ENCODE results near the gene IGSF21. TPM values are rescaled to one million over a fixed set of nuclear protein-coding genes. Genes with fewer than 3 reads are reported as not detected.
A peak's percentile ranks its signal among the peaks of the same experiment; 100 is the strongest.

Gene IGSF21
- total RNA-seq, result not detected
- polyA plus RNA-seq, result not detected

DNA sequence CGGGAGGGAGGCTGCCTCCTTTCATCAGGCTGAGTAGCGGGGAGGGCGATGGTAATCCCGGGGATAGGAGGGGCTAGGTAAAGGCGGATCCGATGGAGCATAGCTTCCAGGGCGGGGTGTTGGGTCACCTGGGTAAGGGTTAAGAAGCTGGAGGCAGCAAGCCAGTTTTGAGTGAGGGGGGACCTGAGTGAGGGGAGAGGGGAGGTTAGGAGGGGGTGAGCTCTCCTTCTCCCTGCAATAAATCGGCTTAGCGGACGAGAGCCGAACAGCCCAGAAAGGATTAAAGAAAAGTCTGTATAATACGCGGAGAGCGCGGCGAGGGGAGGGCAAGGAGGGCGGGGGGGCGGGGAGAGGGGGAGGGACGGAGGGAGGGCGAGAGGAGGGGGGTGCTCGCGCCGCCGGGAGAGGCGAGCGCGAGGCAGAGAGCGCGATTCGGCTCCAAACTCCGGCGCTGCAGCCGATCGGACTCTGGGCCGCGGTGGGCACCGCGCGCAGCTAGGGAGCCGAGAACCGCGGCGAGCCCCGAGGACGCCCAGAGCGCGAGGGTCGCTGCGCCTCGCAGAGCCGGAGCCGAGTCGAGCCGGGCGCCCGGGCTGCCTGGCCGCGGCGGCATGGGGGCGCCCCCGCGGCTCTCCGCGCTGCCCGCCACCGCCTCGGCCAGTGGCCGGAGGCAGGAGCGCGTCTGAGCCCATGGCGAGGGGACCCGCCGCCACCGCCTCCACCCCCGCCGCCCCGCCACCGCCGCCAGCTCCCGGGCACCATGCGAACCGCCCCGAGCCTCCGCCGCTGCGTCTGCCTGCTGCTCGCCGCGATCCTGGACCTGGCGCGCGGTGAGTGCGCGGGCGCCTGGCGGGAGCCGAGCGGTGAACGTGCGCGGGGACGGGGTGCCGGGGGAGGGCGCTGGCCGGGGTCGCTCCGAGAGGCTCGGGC, at the start of gene IGSF21:
TSS of gene IGSF21 (plus strand) at position 430 of the 930 bp plus-strand sequence. CDS start at position 761, 331 bp downstream.
- intact Hi-C loops (cut with micrococcal nuclease), result no loop called here
- Mint-ChIP-seq H3K4me1 (peaks cover 6 to 15% (median 12%) of the 10 kb centered on the region in 4 donors), H3K9me3 (no peaks in the 10 kb centered on the region), H3K4me3 (no peak within 1 kb of the TSS), H3K36me3 (no peaks in the 10 kb centered on the region), H3K27ac (no peak within 1 kb of the TSS), H3K27me3 (peaks cover 39 to 40% of the 10 kb centered on the region in 2 donors)
- Histone ChIP-seq H3K36me3 (ENCODE audit: insufficient read depth, low read length) (no peaks in the 10 kb centered on the region), H3K27ac (ENCODE audit: low read depth, low read length) (no peak within 1 kb of the TSS), H3K4me3 (ENCODE audit: low read length in 2 of 2) (no peak within 1 kb of the TSS), H3K27me3 (ENCODE audit: insufficient read depth, low read length) (no peaks in the 10 kb centered on the region), H3K4me1 (ENCODE audit: insufficient read depth, low read length) (no peaks in the 10 kb centered on the region), H3K9me3 (ENCODE audit: control insufficient read depth in 1 of 2, low read length in 2 of 2) (no peaks in the 10 kb centered on the region)
- ChIA-PET CTCF (ENCODE audit: partially characterized antibody) (no interaction called here), POLR2A (ENCODE audit: partially characterized antibody) (no interaction called here)
- DNase-seq, result no peak

DNA sequence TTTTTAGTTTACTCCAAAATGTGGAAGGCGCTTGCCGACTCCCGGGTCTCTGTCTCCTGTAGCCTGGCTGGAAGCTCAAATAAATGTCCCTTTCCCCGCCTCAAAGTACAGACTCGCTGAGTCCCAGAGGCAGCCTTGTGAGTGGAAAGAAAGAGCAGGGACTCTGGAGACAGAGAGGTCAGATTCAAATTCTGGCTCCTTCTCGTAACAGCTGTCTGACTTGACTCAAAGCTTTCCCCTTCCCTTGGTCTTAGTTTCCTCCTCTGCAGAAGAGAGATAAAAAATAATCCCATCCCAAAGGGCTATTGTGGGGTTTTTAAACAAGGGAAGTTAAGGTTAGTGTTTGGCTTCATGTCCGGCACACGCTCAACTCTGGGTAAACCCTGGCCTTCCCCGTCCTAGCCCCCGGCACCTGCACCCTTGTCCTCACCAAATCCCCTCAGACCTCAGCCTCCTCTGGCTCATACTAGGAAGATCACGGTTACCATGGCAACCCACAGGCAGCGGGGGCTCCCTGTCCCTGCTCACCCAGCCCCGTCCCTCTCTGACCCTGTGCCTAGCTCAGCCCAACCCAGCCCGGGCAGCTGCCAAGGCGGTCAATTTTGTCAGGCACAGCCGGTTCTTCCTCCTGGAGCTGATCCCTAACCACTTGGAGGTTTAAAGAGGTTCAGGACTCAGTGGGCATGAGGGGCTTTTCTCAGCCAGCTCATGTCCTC, 49.2 kb upstream of the IGSF21 start:
- Mint-ChIP-seq H3K36me3 (no peaks in the 10 kb centered on the region), H3K9me3 (peaks cover 0 to 4% (median 0%) of the 10 kb centered on the region in 8 donors), H3K4me3 (no peak overlapping the region), H3K27me3 (peaks cover 6 to 12% of the 10 kb centered on the region in 2 donors), H3K4me1 (no peaks in the 10 kb centered on the region), H3K27ac (no peak overlapping the region)
- Histone ChIP-seq H3K9me3 (ENCODE audit: control insufficient read depth in 1 of 2, low read length in 2 of 2) (no peaks in the 10 kb centered on the region), H3K27ac (ENCODE audit: low read depth, low read length) (no peak overlapping the region), H3K4me3 (ENCODE audit: low read length in 2 of 2) (no peak overlapping the region), H3K4me1 (ENCODE audit: insufficient read depth, low read length) (no peaks in the 10 kb centered on the region), H3K27me3 (ENCODE audit: insufficient read depth, low read length) (no peaks in the 10 kb centered on the region), H3K36me3 (ENCODE audit: insufficient read depth, low read length) (no peaks in the 10 kb centered on the region)
- POLR2A ChIA-PET (ENCODE audit: partially characterized antibody), result no interaction called here
- intact Hi-C loops (cut with micrococcal nuclease), result no loop called here
- DNase-seq, result no peak
- CTCF ChIA-PET (ENCODE audit: partially characterized antibody), result no interaction called here

DNA sequence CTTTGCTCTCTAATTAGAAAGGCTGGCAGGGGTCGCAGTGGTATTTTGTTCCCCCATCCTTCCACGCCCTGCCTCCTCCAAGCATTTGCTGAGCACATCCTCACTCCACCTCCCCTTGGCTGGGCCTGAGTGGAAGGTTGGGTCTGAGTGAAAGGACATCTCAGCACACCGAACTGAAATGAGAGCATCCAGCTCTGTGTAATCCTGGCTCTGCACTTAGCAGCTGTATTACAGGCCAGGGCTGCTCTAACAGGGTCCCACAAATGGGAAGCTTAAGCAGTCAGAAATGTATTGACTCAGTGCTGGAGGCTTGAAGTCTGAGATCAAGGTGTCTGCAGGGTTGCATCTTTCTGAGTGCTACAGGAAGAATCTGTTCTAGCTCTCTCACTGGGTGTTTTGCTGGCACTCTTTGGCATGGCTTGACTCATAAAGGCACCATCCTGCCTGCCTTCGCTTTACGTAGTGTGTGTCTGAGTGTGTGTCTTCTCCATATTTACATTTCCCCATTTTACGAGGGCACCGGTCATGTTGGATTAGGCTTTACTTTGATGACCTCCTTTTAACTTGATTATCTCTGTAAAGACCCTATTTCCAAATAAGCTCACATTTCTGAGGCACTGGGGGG, 48.5 kb upstream of the IGSF21 start:
- Mint-ChIP-seq H3K27ac (no peak overlapping the region), H3K4me3 (no peak overlapping the region)
- intact Hi-C loops (cut with micrococcal nuclease), result no loop called here

DNA sequence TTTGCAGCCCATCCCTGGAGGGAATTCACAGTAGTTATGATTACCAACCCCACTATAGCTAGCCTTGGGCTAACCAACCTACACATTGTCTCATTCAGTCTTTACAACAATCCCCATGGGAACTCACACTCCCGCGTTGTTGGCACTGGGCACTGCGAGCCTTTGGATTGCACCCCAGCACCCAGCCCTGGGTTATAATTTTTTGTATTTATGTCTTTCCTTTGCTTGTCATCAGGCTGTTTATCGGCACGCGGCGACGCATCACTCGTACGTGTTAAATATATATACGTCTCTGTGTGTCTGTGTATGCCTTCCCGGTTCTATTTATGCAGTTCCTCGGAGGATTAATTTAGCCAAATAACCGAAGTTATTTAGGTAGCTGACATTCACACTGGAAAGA, 47.2 kb upstream of the IGSF21 start:
- intact Hi-C loops (cut with micrococcal nuclease), result no loop called here
- Histone ChIP-seq H3K4me3 (ENCODE audit: low read length in 2 of 2) (no peak overlapping the region), H3K27ac (ENCODE audit: low read depth, low read length) (no peak overlapping the region), H3K36me3 (ENCODE audit: insufficient read depth, low read length) (no peaks in the 10 kb centered on the region), H3K9me3 (ENCODE audit: control insufficient read depth in 1 of 2, low read length in 2 of 2) (no peaks in the 10 kb centered on the region), H3K27me3 (ENCODE audit: insufficient read depth, low read length) (peaks cover 3% of the 10 kb centered on the region), H3K4me1 (ENCODE audit: insufficient read depth, low read length) (no peaks in the 10 kb centered on the region)
- H3K9me3 Mint-ChIP-seq, result peaks cover 0 to 3% (median 0%) of the 10 kb centered on the region in 8 donors
- no peak overlapping the region for H3K27ac Mint-ChIP-seq
- ChIA-PET POLR2A (ENCODE audit: partially characterized antibody) (no interaction called here), CTCF (ENCODE audit: partially characterized antibody) (no interaction called here)
- DNase-seq, result no peak
- H3K4me1 Mint-ChIP-seq, result peaks cover 0 to 1% (median 0%) of the 10 kb centered on the region in 4 donors
- H3K27me3 Mint-ChIP-seq, result peaks cover 9 to 10% of the 10 kb centered on the region in 2 donors
- H3K36me3 Mint-ChIP-seq, result no peaks in the 10 kb centered on the region
- H3K4me3 Mint-ChIP-seq, result no peak overlapping the region

More for the DNA sequence above, 48.5 kb upstream of the IGSF21 start:
- no peaks in the 10 kb centered on the region for H3K36me3 Mint-ChIP-seq
- Histone ChIP-seq H3K4me3 (ENCODE audit: low read length in 2 of 2) (no peak overlapping the region), H3K4me1 (ENCODE audit: insufficient read depth, low read length) (no peaks in the 10 kb centered on the region), H3K27me3 (ENCODE audit: insufficient read depth, low read length) (no peaks in the 10 kb centered on the region), H3K27ac (ENCODE audit: low read depth, low read length) (no peak overlapping the region), H3K36me3 (ENCODE audit: insufficient read depth, low read length) (no peaks in the 10 kb centered on the region), H3K9me3 (ENCODE audit: control insufficient read depth in 1 of 2, low read length in 2 of 2) (no peaks in the 10 kb centered on the region)
- ChIA-PET POLR2A (ENCODE audit: partially characterized antibody) (no interaction called here), CTCF (ENCODE audit: partially characterized antibody) (no interaction called here)
- peaks cover 7 to 12% of the 10 kb centered on the region in 2 donors for H3K27me3 Mint-ChIP-seq
- H3K9me3 Mint-ChIP-seq, result peaks cover 0 to 4% (median 0%) of the 10 kb centered on the region in 8 donors
- peaks cover 0 to 1% (median 0%) of the 10 kb centered on the region in 4 donors for H3K4me1 Mint-ChIP-seq
- no peak for DNase-seq

DNA sequence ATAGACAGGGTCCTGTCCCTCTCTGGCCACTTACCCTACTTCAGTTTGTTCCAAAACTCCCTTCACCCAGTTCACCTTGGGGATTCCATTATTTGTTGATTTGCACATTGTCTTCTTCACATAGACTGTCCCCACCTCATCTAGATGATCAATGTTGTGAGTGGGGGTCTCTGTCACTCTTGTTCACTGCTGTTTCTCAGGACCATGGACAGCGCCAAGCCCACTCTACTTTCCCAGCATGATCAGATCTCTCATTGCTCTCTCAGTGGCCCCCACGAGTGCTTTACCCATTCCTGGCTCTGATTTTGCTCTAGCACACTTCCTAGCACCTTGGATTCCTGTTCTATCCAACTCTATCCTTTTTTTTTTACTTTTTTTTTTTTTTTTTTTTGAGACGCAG, 45.4 kb upstream of the IGSF21 start:
- Mint-ChIP-seq H3K36me3 (no peaks in the 10 kb centered on the region), H3K27me3 (peaks cover 8 to 10% of the 10 kb centered on the region in 2 donors), H3K9me3 (peaks cover 0 to 3% (median 0%) of the 10 kb centered on the region in 8 donors), H3K4me3 (no peak overlapping the region), H3K4me1 (peaks cover 0 to 1% (median 0%) of the 10 kb centered on the region in 4 donors), H3K27ac (no peak overlapping the region)
- Histone ChIP-seq H3K4me3 (ENCODE audit: low read length in 2 of 2) (no peak overlapping the region), H3K36me3 (ENCODE audit: insufficient read depth, low read length) (no peaks in the 10 kb centered on the region), H3K4me1 (ENCODE audit: insufficient read depth, low read length) (no peaks in the 10 kb centered on the region), H3K27me3 (ENCODE audit: insufficient read depth, low read length) (peaks cover 4% of the 10 kb centered on the region), H3K27ac (ENCODE audit: low read depth, low read length) (no peak overlapping the region), H3K9me3 (ENCODE audit: control insufficient read depth in 1 of 2, low read length in 2 of 2) (no peaks in the 10 kb centered on the region)
- no peak for DNase-seq
- intact Hi-C loops (cut with micrococcal nuclease), result no loop called here
- POLR2A ChIA-PET (ENCODE audit: partially characterized antibody), result no interaction called here
- CTCF ChIA-PET (ENCODE audit: partially characterized antibody), result no interaction called here

DNA sequence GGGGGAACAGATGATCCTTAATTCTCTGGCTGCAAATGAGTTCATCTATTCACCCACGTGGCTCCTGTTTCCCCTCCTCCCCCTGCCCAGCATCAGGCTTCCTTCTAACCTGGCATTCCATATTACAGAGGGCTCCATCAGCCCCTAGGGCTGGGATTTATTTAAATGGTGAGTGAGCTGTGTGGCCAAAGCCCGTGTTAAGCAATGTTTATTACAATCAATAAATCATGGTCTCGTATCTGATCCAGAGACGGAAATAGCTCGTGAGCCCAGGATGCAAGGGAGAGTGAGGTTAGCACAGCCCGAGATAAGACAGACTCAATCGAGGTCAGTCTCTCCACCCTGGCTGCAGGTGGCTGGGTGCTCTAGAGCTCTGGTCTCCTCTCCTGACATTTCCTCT, 43.1 kb upstream of the IGSF21 start:
- intact Hi-C loops (cut with micrococcal nuclease), result no loop called here
- Histone ChIP-seq H3K4me1 (ENCODE audit: insufficient read depth, low read length) (peaks cover 7% of the 10 kb centered on the region), H3K9me3 (ENCODE audit: control insufficient read depth in 1 of 2, low read length in 2 of 2) (no peaks in the 10 kb centered on the region), H3K36me3 (ENCODE audit: insufficient read depth, low read length) (no peaks in the 10 kb centered on the region), H3K4me3 (ENCODE audit: low read length in 2 of 2) (no peak overlapping the region), H3K27me3 (ENCODE audit: insufficient read depth, low read length) (peaks cover 4% of the 10 kb centered on the region), H3K27ac (ENCODE audit: low read depth, low read length) (no peak overlapping the region)
- H3K9me3 Mint-ChIP-seq, result peaks cover 0 to 6% (median 2%) of the 10 kb centered on the region in 8 donors
- peaks cover under 1 to 15% (median 7%) of the 10 kb centered on the region in 4 donors for H3K4me1 Mint-ChIP-seq
- no peaks in the 10 kb centered on the region for H3K36me3 Mint-ChIP-seq
- peak overlapping the region in 1 of 8 donors; percentile 35 for H3K4me3 Mint-ChIP-seq
- no peak for DNase-seq
- POLR2A ChIA-PET (ENCODE audit: partially characterized antibody), result no interaction called here
- CTCF ChIA-PET (ENCODE audit: partially characterized antibody), result no interaction called here
- H3K27me3 Mint-ChIP-seq, result peaks cover 8 to 10% of the 10 kb centered on the region in 2 donors
- H3K27ac Mint-ChIP-seq, result no peak overlapping the region

DNA sequence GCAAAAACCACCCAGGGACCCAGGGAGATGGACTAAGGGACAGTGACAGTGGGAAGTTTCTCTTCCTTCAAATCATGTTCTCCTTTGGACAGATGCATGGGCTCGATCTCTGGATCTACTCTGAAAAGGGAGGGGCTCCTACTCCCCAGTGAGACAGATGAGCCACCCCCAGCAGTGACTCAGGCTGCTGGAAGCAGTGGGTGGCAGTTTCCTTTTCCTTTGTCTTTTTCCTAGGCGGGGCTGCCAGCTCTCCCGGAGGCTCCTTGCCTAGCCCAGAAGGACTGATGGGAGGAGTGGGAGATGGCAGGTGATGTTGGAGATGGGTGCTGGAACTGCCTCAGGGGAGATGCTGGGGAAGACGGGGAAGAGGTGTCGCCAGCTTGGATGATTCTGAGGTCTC, 41.0 kb upstream of the IGSF21 start:
- intact Hi-C loops (cut with micrococcal nuclease), result no loop called here
- no peak overlapping the region for H3K27ac ChIP-seq (ENCODE audit: low read depth, low read length)
- CTCF ChIA-PET (ENCODE audit: partially characterized antibody), result no interaction called here

More for the DNA sequence above, 41.0 kb upstream of the IGSF21 start:
- no peaks in the 10 kb centered on the region for H3K36me3 ChIP-seq (ENCODE audit: insufficient read depth, low read length)
- peaks cover 4% of the 10 kb centered on the region for H3K27me3 ChIP-seq (ENCODE audit: insufficient read depth, low read length)
- peaks cover 12% of the 10 kb centered on the region for H3K4me1 ChIP-seq (ENCODE audit: insufficient read depth, low read length)
- H3K4me1 Mint-ChIP-seq, result peaks cover 7 to 27% (median 12%) of the 10 kb centered on the region in 4 donors
- POLR2A ChIA-PET (ENCODE audit: partially characterized antibody), result no interaction called here
- peaks cover 0 to 6% (median 2%) of the 10 kb centered on the region in 8 donors for H3K9me3 Mint-ChIP-seq
- no peak for DNase-seq
- no peaks in the 10 kb centered on the region for H3K9me3 ChIP-seq (ENCODE audit: control insufficient read depth in 1 of 2, low read length in 2 of 2)
- H3K36me3 Mint-ChIP-seq, result no peaks in the 10 kb centered on the region
- peaks cover 8 to 10% of the 10 kb centered on the region in 2 donors for H3K27me3 Mint-ChIP-seq
- no peak overlapping the region for H3K4me3 ChIP-seq (ENCODE audit: low read length in 2 of 2)
- peak overlapping the region in 1 of 7 donors; percentile 51 for H3K27ac Mint-ChIP-seq
- no peak overlapping the region for H3K4me3 Mint-ChIP-seq

Data from CD4-positive, alpha-beta memory T cell (primary cell).